HG02885 (cell line): Measurements from ENCODE around the gene CYP2E1.
"Not testable (repeated sequence)": the region's sequence is repeated elsewhere in the genome, so short reads cannot be mapped to it uniquely, and the experiment has no call there.

Source experiments
- ATAC-seq: cut with Tn5 transposase; IDR thresholded peaks from one replicate; pipeline ENCODE4 v1.9.1; 2021; ENCODE audit warnings: mild to moderate bottlenecking; ENCODE audit not compliant: unreplicated experiment, poor library complexity

CYP2E1 gene

GRCh38 chr10:133527771-133528271 is 658 bp downstream of the CYP2E1 start:
- no peak for ATAC-seq

DNA sequence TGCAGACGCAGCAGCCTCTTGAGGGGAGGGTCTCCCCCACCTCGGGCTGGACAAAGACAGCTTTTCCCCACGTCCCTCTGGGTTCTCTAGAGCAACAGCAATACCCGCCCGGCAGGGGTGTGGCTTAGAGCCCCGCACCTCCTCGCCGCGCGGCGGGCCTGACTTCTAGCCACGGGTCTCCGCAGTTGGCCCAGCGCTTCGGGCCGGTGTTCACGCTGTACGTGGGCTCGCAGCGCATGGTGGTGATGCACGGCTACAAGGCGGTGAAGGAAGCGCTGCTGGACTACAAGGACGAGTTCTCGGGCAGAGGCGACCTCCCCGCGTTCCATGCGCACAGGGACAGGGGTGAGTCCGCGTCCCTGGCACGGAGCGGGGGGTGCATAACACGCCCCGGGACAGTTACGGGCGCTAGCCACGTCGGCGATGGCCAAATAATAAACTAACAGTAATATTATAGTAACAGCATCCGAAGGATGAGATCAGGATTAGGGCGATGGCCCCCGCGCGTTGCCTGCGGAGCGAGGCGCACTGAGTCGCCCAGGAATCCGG is 1.2 kb downstream of the CYP2E1 start:
- no peak for ATAC-seq

- ATAC-seq = no peak
Measured at GRCh38 chr10:133528845-133529575, 1.8 kb downstream of the CYP2E1 start.

GRCh38 chr10:133529576-133529946 is 2.4 kb downstream of the CYP2E1 start:
- ATAC-seq = no peak

DNA sequence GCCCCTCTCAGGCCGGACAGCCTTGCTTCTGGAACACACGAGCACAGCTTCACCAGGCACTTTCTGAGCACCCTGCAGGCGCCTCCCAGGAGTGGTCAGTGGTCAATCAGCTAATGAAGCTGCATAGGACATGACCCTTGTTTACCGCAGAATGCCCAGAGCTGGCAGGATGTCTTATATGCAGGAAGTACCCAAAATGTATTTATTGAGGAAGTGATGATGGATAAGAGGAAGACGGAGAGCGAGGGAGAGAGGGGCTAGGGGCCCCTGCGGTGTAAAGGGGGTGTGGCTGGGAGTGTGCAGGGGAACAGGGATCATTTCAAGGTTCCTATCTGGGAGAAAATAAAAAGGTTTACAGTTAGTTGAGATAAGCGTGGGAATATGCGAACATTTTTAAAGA is 3.3 kb downstream of the CYP2E1 start:
- no peak for ATAC-seq

GRCh38 chr10:133532871-133533270 is 5.7 kb downstream of the CYP2E1 start:
- ATAC-seq = no peak

DNA sequence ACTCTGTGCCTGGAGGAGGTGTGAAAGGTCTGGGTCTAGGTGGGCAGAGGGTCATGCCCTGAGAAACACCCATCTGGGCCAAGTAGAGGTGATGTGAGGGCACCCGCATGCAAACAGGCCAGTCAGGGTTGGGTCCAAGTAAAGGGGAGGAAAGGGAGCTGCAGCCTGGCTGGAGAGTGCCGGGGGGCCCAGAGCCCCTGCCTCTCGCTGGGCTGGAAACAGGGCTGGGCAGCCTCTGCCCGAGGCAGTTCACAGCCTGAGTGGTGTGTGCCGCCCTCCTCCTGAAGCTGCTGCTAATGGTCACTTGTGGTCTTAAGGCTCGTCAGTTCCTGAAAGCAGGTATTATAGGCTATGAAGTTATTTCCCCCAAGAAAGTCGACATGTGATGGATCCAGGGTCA is 7.3 kb downstream of the CYP2E1 start:
- ATAC-seq = no peak

GRCh38 chr10:133536198-133536597 is 9.0 kb downstream of the CYP2E1 start:
- no peak for ATAC-seq

DNA sequence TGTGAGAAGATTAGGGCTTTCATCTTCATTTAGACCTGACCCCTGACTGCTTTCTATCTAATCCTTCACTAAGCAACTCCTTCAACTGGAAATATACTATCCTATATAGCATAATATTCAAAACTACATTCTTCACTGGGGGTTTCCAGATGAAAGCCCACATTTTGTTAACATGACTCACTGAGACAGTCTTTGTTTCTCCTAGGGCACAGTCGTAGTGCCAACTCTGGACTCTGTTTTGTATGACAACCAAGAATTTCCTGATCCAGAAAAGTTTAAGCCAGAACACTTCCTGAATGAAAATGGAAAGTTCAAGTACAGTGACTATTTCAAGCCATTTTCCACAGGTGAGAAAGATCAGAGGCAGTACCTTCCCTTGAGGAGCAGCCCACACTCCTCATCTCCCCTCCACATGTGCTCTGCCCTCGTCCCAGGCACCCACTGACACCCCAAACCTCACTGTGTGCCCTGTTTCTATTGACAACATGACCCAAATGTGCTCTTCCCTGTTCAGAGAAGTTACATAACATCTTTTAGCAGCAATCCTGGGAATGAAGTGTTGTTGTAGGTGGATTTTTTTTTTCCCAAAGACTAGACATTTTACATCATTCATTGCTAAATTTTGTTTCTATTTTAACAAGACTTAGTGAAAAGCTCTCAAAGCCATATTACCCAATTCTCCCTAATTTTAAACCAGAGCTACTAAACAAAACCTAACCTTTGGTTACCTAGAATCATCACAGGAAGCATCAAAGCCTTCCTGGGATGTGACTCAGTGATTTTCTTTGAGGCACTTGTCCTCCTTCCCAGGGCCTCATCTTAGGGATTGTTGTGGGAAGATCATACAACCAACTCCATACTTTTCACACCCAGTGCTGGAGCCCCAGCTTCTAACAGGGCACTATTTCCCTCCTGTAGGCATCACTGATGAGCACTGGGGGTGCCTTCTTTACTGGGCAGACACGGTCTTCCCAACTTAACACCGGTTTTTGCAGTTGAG is 10.7 kb downstream of the CYP2E1 start:
- ATAC-seq = no peak

DNA sequence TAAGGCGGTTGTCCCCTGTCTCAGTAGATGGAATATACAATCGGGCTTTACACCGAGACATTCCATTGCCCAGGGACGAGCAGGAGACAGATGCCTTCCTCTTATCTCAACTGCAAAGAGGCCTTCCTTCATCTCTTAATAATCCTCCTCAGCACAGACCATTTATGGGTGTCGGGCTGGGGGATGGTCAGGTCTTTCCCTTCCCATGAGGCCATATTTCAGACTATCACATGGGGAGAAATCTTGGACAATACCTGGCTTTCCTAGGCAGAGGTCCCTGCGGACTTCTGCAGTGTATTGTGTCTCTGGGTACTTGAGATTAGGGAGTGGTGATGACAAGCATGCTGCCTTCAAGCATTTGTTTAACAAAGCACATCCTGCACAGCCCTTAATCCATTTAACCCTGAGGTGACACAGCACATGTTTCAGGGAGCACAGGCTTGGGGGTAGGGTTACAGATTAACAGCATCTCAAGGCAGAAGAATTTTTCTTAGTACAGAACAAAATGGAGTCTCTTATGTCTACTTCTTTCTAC is 14.3 kb downstream of the CYP2E1 start:
- ATAC-seq = not testable (repeated sequence)

DNA sequence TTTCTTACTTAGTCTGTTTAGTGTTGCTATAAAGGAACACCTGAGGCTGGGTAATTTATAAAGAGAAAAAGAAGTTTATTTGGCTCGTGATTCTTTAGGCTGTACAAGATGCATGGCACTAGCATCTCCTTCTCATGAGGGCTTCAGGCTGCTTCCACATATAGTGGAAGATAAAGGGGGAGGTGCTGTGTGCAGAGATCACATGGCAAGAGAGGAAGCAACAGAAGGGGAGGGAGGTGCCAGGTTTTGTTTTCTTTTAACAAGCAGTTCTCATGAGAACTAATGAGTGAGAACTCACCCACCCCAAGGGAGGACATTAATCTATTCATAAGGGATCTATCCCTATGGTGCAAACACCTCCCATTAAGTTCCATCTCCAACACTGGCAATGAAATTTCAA is 17.3 kb downstream of the CYP2E1 start:
- no peak for ATAC-seq

GRCh38 chr10:133554600-133554999 is 27.4 kb downstream of the CYP2E1 start:
- ATAC-seq = no peak

DNA sequence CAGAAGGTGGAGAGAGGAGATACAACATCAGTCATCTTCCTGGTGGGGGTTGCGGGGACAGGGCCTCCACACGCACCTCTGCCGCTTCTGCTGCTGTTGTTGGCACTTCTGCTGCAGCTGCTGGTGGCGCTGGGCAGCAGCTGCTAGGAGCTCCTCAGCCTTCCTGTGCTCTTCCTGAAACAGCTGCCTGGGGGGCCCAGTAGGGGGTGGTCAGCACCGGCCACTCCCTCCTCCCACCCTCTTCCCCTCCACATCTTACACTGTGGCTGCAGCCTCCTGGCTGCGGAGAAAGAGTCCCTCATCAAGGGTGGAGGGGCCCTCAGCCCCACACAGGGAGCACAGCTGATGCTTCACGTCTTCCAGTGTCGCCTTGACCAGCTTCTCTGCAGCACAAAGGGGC is 28.4 kb downstream of the CYP2E1 start:
- no peak for ATAC-seq

DNA sequence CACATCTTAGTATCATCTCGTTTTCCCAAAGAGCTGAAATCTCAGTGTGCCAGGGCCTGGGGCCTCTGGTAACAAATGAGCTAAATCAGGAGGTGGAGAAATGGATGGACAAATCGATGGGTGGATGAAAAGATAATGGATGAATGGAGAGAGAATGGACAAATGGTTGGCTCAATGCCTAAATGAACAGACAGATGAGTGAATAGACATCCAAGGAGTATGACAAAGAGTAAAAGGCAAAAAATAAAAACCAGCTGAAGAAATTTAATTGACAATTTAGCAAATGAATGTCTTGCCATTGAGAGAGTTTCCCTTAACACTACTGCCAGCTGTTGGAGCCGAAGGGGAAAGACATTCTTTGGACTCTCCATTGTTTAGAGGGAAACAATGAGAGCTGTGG is 30.2 kb downstream of the CYP2E1 start:
- no peak for ATAC-seq

DNA sequence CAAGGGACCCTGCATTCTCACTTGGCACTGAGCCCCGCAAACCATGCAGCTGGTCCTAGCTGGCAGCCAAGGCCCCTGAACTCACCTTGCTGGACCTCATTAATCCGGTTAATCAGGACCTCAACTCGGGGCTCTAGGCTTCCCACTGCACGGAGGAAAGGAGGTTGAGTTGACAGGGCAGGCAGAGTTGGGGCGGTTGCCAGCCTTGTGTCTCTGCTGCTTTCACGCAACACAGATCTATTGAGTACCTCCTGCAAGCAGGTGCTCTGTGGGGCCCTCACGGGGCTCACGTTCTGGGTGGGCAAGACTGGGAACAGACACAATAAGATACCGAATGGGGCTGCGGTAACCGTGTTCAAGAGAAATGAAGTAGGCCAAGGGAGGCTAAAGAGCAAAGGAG is 32.1 kb downstream of the CYP2E1 start:
- no peak for ATAC-seq

GRCh38 chr10:133564816-133565215 is 37.7 kb downstream of the CYP2E1 start:
- ATAC-seq = no peak

DNA sequence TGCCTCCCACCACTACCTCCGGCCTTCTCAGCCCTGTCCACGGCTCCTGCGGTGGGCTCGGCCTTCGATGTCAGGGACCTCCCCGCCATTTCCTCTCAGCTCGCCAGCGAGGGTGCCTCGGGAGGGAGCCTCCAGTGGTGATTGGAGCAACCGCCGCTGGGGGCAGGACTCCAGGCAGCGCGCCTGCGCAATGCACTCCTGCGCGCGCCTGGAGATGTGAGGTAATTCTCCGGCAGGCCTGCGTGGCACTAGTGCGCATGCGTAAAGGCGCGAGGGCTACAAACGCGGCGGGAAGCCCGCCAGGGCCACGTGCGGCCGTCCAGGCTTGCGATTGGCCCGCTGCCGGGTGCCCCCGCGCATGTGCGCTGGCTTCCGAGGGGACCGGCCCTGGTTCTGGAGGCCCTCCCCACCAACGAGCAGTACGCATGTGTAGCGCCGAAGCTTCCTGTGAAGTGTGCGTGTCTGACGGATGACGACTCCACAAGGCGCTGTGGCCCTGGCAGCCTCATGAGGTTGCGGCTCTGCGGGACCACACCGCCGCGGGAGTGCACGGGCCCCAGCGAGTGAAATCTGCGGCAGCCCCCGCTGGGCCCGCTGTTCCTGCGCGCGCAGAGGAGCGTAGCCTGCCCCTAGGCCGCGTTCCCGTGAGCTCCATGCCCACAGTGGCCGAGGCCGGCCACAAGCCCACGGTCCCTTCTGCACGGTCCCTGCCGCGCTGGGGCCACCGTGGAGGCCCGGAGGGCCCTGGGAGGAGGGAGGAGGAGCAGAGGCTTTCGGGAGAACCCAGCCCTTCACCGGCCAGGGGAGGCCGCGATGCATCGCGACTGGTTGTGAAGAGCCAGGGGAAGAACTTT is 38.5 kb downstream of the CYP2E1 start, which contains the start of gene SYCE1:
SYCE1 (minus strand) TSS at position 143 of the 854 bp plus-strand sequence; CDS start at position 89, 54 bp downstream.
- no peak for ATAC-seq

DNA sequence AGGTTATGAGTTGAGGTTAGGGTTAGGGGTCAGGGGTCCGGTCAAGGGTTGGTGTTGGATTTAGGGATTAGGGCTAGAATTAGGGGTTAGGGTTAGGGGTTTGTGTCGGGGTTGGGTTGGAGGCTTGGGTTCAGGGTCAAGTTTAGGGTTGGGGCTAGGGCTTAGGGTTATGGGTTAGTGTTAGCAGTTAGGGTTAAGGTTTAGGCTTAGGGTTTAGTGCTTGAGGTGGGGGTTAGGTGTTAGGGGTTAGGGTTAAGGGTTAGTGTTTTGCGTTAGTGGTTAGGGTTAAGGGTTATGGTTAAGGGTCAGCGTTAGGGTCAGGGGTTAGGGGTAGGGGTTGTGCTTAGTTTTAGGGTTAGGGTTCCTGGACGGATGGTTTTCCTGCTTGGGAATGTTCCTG is 40.0 kb downstream of the CYP2E1 start:
- no peak for ATAC-seq

GRCh38 chr10:133567609-133568286 is 40.6 kb downstream of the CYP2E1 start:
- no peak for ATAC-seq
